ENCODE measurements around the gene CDK5. TPM values are rescaled to one million over a fixed set of nuclear protein-coding genes. Genes with fewer than 3 reads are reported as not detected.

Gene CDK5
- total RNA-seq, 3 donors from 2014 or later = 8.3 to 12.4 (median 11.7) TPM

DNA sequence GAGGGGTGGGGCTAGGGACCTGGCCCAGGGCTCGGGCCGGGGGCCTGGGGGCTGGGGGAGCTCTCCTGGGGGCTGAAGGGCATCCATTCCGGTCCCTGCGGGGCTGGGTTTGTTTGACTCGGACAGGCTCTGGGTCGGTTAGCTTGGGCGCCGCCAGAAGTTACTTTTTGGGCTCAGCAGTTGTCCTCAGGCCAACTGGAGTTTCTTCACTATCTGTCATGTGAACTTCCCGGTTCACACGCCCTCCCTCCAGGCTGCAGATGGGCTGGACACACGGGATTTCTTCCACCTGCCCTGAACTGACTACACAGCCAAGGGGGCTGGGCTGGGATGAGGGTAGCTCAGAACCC lies 5.5 kb upstream of the CDK5 start:
- DNase-seq = peak in 1 of 3 donors; percentile 38
- peak; percentile 0 for ATAC-seq
- Histone ChIP-seq H3K9me3 (no peaks in the 10 kb centered on the region), H3K4me3 (no peak overlapping the region), H3K36me3 (ENCODE audit: low read depth) (peaks cover 5% of the 10 kb centered on the region), H3K4me1 (ENCODE audit: low read depth) (peaks cover 29% of the 10 kb centered on the region)
- intact Hi-C loops (cut with DNase I, micrococcal nuclease) = no loop called here
- TF ChIP-seq, protein P1, sequence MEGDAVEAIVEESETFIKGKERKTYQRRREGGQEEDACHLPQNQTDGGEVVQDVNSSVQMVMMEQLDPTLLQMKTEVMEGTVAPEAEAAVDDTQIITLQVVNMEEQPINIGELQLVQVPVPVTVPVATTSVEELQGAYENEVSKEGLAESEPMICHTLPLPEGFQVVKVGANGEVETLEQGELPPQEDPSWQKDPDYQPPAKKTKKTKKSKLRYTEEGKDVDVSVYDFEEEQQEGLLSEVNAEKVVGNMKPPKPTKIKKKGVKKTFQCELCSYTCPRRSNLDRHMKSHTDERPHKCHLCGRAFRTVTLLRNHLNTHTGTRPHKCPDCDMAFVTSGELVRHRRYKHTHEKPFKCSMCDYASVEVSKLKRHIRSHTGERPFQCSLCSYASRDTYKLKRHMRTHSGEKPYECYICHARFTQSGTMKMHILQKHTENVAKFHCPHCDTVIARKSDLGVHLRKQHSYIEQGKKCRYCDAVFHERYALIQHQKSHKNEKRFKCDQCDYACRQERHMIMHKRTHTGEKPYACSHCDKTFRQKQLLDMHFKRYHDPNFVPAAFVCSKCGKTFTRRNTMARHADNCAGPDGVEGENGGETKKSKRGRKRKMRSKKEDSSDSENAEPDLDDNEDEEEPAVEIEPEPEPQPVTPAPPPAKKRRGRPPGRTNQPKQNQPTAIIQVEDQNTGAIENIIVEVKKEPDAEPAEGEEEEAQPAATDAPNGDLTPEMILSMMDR (IDR thresholded peaks at IDR 0.05) = no peak

DNA sequence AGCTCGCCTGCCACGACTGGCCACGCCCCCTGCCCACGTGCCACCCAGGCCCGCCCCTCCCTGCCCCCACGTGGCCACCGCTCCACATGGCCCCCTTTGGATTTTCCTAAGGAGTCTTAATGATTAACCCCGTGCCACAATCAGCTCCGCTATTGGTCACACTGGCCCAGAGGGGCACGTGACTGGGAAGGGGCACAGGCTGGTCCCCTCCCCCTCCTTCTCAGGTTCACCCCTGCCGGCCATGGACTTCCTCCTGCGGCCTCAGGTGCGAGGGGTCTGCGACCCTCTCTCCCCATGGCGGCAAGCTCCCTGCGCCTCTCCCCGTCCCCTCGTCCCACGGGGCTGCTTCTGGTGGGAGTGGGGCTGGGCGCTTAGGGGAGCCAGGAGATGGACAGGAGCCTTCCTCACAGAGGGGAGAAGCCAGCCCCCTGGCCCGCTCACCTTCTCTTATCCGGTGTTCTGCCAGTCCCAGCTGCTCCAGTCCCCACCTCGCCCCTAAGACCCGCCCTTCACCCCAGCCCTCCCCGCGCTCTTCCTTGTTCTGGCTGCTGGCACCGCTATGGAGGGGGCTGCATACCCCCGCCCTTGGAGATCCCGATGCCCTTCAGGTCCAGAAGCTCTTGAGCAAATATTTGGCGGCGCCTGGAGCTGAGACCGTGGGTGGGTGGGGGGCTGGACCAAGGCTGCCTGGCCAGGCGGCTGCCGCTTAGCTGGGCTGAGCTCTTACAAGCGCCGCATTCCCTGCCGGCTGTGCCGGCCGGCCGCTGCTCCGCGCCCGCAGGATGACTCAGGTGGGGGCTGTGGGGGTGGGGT lies 4.9 kb upstream of the CDK5 start:
- TF ChIP-seq, protein P1 (IDR thresholded peaks at IDR 0.05) = no peak
- Histone ChIP-seq H3K9me3 (no peaks in the 10 kb centered on the region), H3K4me3 (no peak overlapping the region), H3K4me1 (ENCODE audit: low read depth) (peaks cover 29% of the 10 kb centered on the region), H3K36me3 (ENCODE audit: low read depth) (no peaks in the 10 kb centered on the region)
- intact Hi-C loops (cut with DNase I, micrococcal nuclease) = no loop called here
- DNase-seq (peak; percentile 85 to 91 (median 90)), ATAC-seq (peak; percentile 61)

DNA sequence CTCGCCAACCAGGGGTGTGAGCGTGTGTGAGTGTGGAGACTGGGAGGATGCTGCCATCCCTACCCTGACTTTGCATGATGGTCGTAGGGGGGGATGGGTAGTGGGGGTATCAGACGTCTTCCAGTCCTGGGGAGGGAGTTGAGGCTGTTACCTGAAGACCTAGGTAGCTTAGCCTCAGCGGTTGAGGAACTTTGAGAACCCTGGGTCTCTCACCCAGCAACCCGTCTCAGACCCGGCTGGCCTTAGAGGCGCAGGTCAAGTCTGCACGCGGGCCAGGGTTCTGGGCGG lies 4.4 kb upstream of the CDK5 start:
- ATAC-seq = no peak
- H3K4me1 ChIP-seq (ENCODE audit: low read depth) = peaks cover 32% of the 10 kb centered on the region
- DNase-seq = no peak
- TF ChIP-seq, protein P1 (IDR thresholded peaks at IDR 0.05) = no peak
- no peaks in the 10 kb centered on the region for H3K36me3 ChIP-seq (ENCODE audit: low read depth)
- H3K9me3 ChIP-seq = no peaks in the 10 kb centered on the region
- intact Hi-C loops (cut with DNase I, micrococcal nuclease) = no loop called here
- no peak overlapping the region for H3K4me3 ChIP-seq

DNA sequence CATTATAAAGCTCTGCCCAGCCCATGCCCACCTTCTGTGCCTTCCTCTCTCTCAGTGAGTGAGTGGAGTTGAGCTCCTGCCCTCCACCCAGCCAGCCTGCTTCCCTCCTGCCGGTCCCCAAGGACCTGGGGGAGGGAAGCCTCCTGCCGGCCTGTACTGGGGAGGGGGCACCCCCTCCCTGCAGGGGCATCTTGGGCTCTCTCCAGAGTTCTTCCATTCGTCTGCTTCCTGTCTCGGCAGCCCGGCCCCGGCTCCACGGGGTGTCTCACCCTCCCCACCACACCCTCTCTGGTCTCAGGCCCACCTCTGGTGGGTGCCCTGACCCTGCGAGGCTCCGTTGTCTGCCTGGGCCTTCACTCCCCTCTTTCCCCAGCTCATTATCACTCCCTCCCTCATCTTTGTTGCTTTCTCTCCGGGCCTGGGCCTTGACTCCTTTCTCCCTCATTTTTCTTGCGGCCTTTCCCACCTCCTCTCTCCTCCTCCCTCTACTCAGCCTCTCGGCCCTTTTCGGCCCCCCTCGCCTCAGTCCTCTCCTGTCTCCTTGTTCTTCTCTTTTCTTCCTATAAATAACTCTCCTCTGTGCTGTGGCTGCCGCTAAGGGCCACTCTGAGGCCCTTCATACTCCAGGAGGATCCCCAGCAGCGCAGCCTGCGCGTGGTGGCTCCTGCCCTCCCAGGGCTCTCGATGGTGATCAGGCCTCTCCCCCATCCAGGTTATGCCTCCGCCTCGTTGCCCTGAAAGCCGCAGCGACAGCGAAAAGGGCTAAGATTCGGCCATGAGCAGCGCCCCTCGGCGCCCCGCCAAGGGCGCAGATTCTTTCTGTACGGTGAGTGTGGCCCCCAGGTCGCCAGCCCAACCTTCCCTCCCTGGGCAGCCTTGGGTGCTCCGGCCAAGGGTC lies 3.8 kb upstream of the CDK5 start:
- TF ChIP-seq, protein P1 (IDR thresholded peaks at IDR 0.05) = no peak
- ATAC-seq = no peak
- no peak for DNase-seq

DNA sequence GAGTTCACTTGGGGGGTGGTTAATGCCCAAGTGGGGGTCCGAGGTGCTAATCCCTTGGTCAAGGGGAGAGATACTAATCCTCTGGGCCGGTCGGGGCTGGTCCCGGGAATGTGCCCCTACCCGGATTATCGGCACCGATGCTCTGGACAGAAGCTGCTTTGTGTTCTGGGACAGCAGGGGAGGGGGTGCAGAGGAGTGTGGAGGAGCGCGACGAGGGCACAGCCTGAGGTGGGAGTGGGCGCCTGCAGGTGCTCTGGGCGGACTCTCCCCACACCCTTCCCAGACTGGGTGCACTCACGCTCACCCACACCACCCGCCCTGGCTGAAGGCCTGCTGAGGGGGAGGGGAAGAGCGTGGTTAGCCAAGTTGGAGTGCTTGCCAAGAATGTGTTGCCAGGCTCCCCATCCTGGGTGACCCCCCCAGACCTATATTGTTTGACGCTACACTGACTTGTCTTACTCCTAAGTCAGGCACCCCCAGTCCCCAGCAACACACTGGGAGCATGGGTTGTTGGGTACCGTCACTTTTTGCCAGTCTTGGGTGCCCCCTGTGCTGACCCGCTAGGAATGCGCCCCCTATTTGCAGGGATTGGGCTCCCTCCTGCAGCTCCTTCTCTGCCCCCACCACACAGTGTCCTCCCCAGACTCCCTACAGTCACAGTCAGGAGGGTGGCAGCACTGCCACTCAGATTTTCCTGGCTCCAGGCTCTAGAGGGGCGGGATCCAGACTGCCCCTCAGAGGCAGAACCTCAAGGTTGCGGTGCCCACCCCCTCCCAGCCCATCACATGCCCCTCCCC lies 2.9 kb upstream of the CDK5 start:
- ATAC-seq (no peak), DNase-seq (peak in 2 of 3 donors; percentile 50 to 70)
- TF ChIP-seq, protein P1 (IDR thresholded peaks at IDR 0.05) = no peak
- Histone ChIP-seq H3K9me3 (no peaks in the 10 kb centered on the region), H3K4me3 (peak overlapping the region; percentile 50), H3K4me1 (ENCODE audit: low read depth) (peaks cover 36% of the 10 kb centered on the region), H3K36me3 (ENCODE audit: low read depth) (no peaks in the 10 kb centered on the region)
- intact Hi-C loops (cut with DNase I, micrococcal nuclease) = no loop called here

More for the DNA sequence above, 3.8 kb upstream of the CDK5 start:
- Histone ChIP-seq H3K4me3 (no peak overlapping the region), H3K36me3 (ENCODE audit: low read depth) (no peaks in the 10 kb centered on the region), H3K4me1 (ENCODE audit: low read depth) (peaks cover 36% of the 10 kb centered on the region), H3K9me3 (no peaks in the 10 kb centered on the region)
- intact Hi-C loops (cut with DNase I, micrococcal nuclease) = no loop called here
